Stimulated activated CD8-positive, alpha-beta memory T cell treated with anti-CD3 and anti-CD28 coated beads, Interleukin-12 subunit alpha, Interleukin-12 subunit beta, amount 100 ng/mL, for 24 hours (primary cell): ENCODE data around the gene CLK4.

Source experiments
- DNase-seq: peaks from one replicate; pipeline ENCODE4 v3.0.0-alpha.2; 2020; ENCODE audit errors: extremely low read depth

CLK4 gene

GRCh38 chr5:178553517-178553916 lies 73.3 kb downstream of the CLK4 start:
- no peak for DNase-seq
